HEK293T (cell line): ENCODE measurements around the gene MAST4.

Experiments used
- CTCF ChIA-PET: fragments of 350-600 bp; formaldehyde crosslinking; extraction: SDS; loops from one replicate; lab custom pipeline; 2021; ENCODE audit warnings: antibody characterized with exemption, inconsistent platforms; lab: Yijun Ruan, JAX
- POLR2A ChIA-PET: fragments of 350-600 bp; formaldehyde crosslinking; extraction: SDS; loops from one replicate; lab custom pipeline; 2020; ENCODE audit warnings: antibody characterized with exemption, inconsistent platforms; lab: Yijun Ruan, JAX
- DNase-seq: peaks from one replicate; pipeline ENCODE4 v3.0.0; 2012; ENCODE audit warnings: mixed read lengths; ENCODE audit errors: extremely low spot score
- ARNT ChIP-seq: fragments of 450-650 bp; IDR thresholded peaks from 2 replicates; pipeline ENCODE4 v1.6.1; 2017; ENCODE audit warnings: mild to moderate bottlenecking
- BHLHE40 ChIP-seq: fragments of 450-650 bp; IDR thresholded peaks from 2 replicates; pipeline ENCODE4 v1.6.1; 2016; ENCODE audit warnings: mild to moderate bottlenecking, moderate library complexity, borderline replicate concordance
- CTBP1 ChIP-seq: fragments of 450-650 bp; IDR thresholded peaks from 2 replicates; pipeline ENCODE4 v1.6.1; 2016; ENCODE audit warnings: borderline replicate concordance
- ELF4 ChIP-seq: fragments of 450-650 bp; IDR thresholded peaks from 2 replicates; pipeline ENCODE4 v1.6.1; 2017; ENCODE audit warnings: antibody characterized with exemption
- FOXA1 ChIP-seq: fragments of 450-650 bp; IDR thresholded peaks from 2 replicates; pipeline ENCODE4 v1.6.1; 2016; ENCODE audit warnings: mild to moderate bottlenecking
- FOXK2 ChIP-seq: fragments of 450-650 bp; IDR thresholded peaks from 2 replicates; pipeline ENCODE4 v1.6.1; 2016; ENCODE audit warnings: mild to moderate bottlenecking
- FOXM1 ChIP-seq: fragments of 450-650 bp; IDR thresholded peaks from 2 replicates; pipeline ENCODE4 v1.6.1; 2017; ENCODE audit warnings: mild to moderate bottlenecking, borderline replicate concordance
- HDGF ChIP-seq: fragments of 450-650 bp; IDR thresholded peaks from 2 replicates; pipeline ENCODE4 v1.6.1; 2017; ENCODE audit warnings: antibody characterized with exemption, borderline replicate concordance
- L3MBTL2 ChIP-seq: fragments of 450-650 bp; conservative IDR thresholded peaks from 2 replicates; pipeline ENCODE4 v1.6.1; 2016; ENCODE audit warnings: mild to moderate bottlenecking
- LEF1 ChIP-seq: fragments of 450-650 bp; IDR thresholded peaks from 2 replicates; pipeline ENCODE4 v1.6.1; 2017; ENCODE audit warnings: mild to moderate bottlenecking, borderline replicate concordance
- NFRKB ChIP-seq: fragments of 450-650 bp; IDR thresholded peaks from 2 replicates; pipeline ENCODE4 v1.6.1; 2016; ENCODE audit warnings: mild to moderate bottlenecking, moderate library complexity
- PKNOX1 ChIP-seq: fragments of 450-650 bp; IDR thresholded peaks from 2 replicates; pipeline ENCODE4 v1.6.1; 2016
- SP1 ChIP-seq: fragments of 450-650 bp; IDR thresholded peaks from 2 replicates; pipeline ENCODE4 v1.6.1; 2017
- SUZ12 ChIP-seq: fragments of 450-650 bp; IDR thresholded peaks from 2 replicates; pipeline ENCODE4 v1.6.1; 2016; ENCODE audit warnings: mild to moderate bottlenecking
- TARDBP ChIP-seq: fragments of 450-650 bp; IDR thresholded peaks from 2 replicates; pipeline ENCODE4 v1.6.1; 2016
- ZNF384 ChIP-seq: fragments of 450-650 bp; IDR thresholded peaks from 2 replicates; pipeline ENCODE4 v1.6.1; 2016

The MAST4 gene

GRCh38 chr5:66621736-66622135, 25.5 kb downstream of the MAST4 start:
- TF ChIP-seq CTBP1 = no peak
- no peak for TF ChIP-seq L3MBTL2
- no peak for TF ChIP-seq ZNF384
- TF ChIP-seq ARNT = no peak
- no peak for TF ChIP-seq SUZ12
- TF ChIP-seq LEF1 = no peak
- TF ChIP-seq FOXM1 = no peak
- TF ChIP-seq BHLHE40 = no peak
- TF ChIP-seq NFRKB = no peak
- no peak for TF ChIP-seq HDGF
- POLR2A ChIA-PET = no interaction called here
- CTCF ChIA-PET = no interaction called here
- no peak for DNase-seq

DNA sequence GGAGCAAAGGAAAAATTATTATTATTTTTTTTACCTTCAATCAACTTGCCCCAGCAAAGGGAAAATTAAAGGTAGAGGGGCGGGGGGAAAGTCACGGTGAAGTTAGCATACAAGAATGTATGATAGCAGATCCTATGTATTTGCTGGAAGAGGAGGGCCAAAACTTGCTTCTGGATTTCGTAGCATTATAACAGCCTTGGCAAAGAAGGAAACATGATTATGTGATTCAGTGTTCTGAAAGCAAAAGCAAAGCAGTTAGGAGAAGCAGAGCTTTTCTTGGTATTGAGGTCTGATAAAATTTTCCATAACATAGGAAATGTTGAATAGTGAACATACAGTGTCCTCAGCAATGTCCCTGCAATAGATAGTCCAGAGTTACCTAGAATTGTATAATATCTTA, 32.4 kb downstream of the MAST4 start:
- ChIA-PET CTCF (no interaction called here), POLR2A (no interaction called here)
- DNase-seq = no peak
- no peak for TF ChIP-seq FOXM1

DNA sequence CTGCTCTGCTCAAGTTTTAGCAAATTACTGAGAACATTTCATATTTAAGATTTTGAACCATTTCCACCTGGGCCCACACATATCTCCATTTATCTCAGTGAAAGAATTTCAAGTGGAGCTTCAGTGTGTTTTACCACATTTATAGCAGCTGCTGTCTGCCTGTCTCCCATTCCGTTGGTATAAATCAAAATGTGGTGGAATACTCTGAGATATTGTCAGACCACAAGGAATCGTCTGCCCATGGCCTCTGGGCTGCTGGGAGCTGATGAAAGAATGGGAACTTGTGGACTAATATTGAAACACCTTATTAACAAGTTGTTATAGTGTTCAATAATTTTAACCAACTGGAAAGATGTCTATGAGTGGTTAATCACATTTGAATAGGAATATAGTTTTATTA, 33.3 kb downstream of the MAST4 start:
- no peak for DNase-seq
- POLR2A ChIA-PET = no interaction called here
- no peak for TF ChIP-seq PKNOX1
- TF ChIP-seq LEF1 = no peak
- no peak for TF ChIP-seq ELF4
- TF ChIP-seq FOXM1 = no peak
- TF ChIP-seq ZNF384 = no peak
- TF ChIP-seq TARDBP = no peak
- no peak for TF ChIP-seq FOXK2
- TF ChIP-seq CTBP1 = no peak
- TF ChIP-seq ARNT = no peak
- no peak for TF ChIP-seq FOXA1
- no peak for TF ChIP-seq BHLHE40
- TF ChIP-seq L3MBTL2 = no peak
- TF ChIP-seq SUZ12 = no peak
- TF ChIP-seq NFRKB = no peak
- TF ChIP-seq SP1 = no peak
- no peak for TF ChIP-seq HDGF
- CTCF ChIA-PET = no interaction called here

GRCh38 chr5:66633754-66634153, 37.6 kb downstream of the MAST4 start:
- TF ChIP-seq FOXM1 (no peak), FOXA1 (no peak), SP1 (no peak), FOXK2 (no peak), BHLHE40 (no peak)
- POLR2A ChIA-PET = no interaction called here
- CTCF ChIA-PET = no interaction called here
- DNase-seq = peak; percentile 19

DNA sequence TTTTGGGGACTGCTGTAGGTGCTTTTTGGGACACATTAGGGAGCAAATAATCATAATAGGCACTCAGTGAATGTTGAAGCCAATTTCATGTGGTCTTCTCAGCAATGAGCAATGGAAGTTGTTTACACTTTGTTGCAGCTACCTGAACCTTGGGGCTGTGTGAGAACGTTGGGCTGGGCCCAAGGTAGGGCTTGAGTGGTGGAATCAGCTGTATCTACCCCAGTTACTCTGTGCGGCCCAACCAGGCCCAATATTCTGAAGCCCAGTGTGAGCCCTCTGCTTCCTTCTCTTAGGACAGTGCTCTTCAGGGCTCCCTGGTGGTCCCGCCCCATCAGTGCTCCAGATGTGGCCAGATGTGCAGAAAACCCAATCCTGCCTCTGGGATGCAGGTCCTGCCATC, 38.4 kb downstream of the MAST4 start:
- no peak for DNase-seq
- ChIA-PET POLR2A (no interaction called here), CTCF (no interaction called here)
- TF ChIP-seq BHLHE40 (no peak), LEF1 (no peak), SP1 (no peak), SUZ12 (no peak), TARDBP (no peak), ELF4 (no peak), PKNOX1 (no peak)

GRCh38 chr5:66637994-66638393, 41.8 kb downstream of the MAST4 start:
- no peak for DNase-seq
- CTCF ChIA-PET = no interaction called here
- POLR2A ChIA-PET = no interaction called here
- TF ChIP-seq BHLHE40 (no peak), ELF4 (no peak), SP1 (no peak), HDGF (no peak), L3MBTL2 (no peak), FOXM1 (no peak), CTBP1 (no peak), NFRKB (no peak), ZNF384 (no peak), SUZ12 (no peak), TARDBP (no peak), ARNT (no peak)

- DNase-seq = no peak
- ChIA-PET CTCF (no interaction called here), POLR2A (no interaction called here)
- no peak for TF ChIP-seq TARDBP
Measured at GRCh38 chr5:66639037-66639436, 42.8 kb downstream of the MAST4 start.

DNA sequence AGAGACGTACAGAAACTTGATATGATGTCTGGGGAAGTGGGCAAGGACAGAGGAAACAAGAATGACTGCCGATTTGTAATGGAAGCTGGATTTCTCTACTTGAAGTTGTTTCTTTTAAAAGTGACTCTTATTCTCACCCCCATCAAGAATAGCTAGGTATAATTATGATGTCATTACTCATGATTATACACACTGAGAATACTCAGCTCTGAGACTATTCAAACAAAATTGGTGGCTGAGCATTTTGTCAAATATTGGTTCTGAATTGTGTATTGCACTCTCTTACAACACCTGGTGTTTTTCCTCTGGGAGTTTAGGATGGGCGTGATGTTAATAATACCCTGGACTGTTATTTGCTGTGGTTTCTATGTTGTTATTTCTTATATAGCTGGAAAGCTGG, 46.3 kb downstream of the MAST4 start:
- no peak for DNase-seq
- ChIA-PET CTCF (interaction anchor here (1.1 kb wide), 1 partner anchor 44 kb away, joined by 3 read pairs; no protein-coding TSS in a partner anchor), POLR2A (no interaction called here)
- TF ChIP-seq FOXK2 (no peak), BHLHE40 (no peak), NFRKB (no peak), SP1 (no peak), ZNF384 (no peak), TARDBP (no peak), ELF4 (no peak), ARNT (no peak), L3MBTL2 (no peak), FOXA1 (no peak), SUZ12 (no peak), CTBP1 (no peak), LEF1 (no peak), HDGF (no peak), PKNOX1 (no peak), FOXM1 (no peak)
